GM21360 (cell line): ENCODE data around the gene GYG1.

ENCODE experiments used
- ATAC-seq: cut with Tn5 transposase; IDR thresholded peaks from one replicate; pipeline ENCODE4 v1.9.1; 2021; ENCODE audit warnings: mild to moderate bottlenecking, moderate library complexity; ENCODE audit not compliant: unreplicated experiment

Gene GYG1

GRCh38 chr3:148991219-148992026 lies at the start of gene GYG1:
GYG1 (plus strand) TSS chr3:148991540; CDS start chr3:148991641, 101 bp downstream.
- peak; percentile 91 for ATAC-seq

GRCh38 chr3:148943506-148944205 lies 47.7 kb upstream of the GYG1 start:
- peak; percentile 97 for ATAC-seq

- no peak for ATAC-seq
These were observed 46.2 kb upstream of the GYG1 start for GRCh38 chr3:148945116-148945515.

GRCh38 chr3:148948913-148949657 lies 42.3 kb upstream of the GYG1 start:
- no peak for ATAC-seq

GRCh38 chr3:148950806-148951205 lies 40.5 kb upstream of the GYG1 start:
- ATAC-seq, result no peak

- ATAC-seq, result no peak
These were observed 39.6 kb upstream of the GYG1 start for GRCh38 chr3:148951599-148952361.

GRCh38 chr3:148953094-148953493 lies 38.2 kb upstream of the GYG1 start:
- ATAC-seq, result no peak

- no peak for ATAC-seq
These were observed 36.4 kb upstream of the GYG1 start for GRCh38 chr3:148954981-148955380.

GRCh38 chr3:148955544-148956346 lies 35.6 kb upstream of the GYG1 start:
- ATAC-seq, result no peak

- no peak for ATAC-seq
These were observed 33.8 kb upstream of the GYG1 start for GRCh38 chr3:148957586-148957985.

- no peak for ATAC-seq
These were observed 32.6 kb upstream of the GYG1 start for GRCh38 chr3:148958696-148959095.

- no peak for ATAC-seq
These were observed 28.8 kb upstream of the GYG1 start for GRCh38 chr3:148962513-148962912.

- no peak for ATAC-seq
These were observed 26.5 kb upstream of the GYG1 start for GRCh38 chr3:148964809-148965208.

- no peak for ATAC-seq
These were observed 23.0 kb upstream of the GYG1 start for GRCh38 chr3:148968321-148968720.

- no peak for ATAC-seq
These were observed 21.1 kb upstream of the GYG1 start for GRCh38 chr3:148970271-148970670.

GRCh38 chr3:148971401-148972163 lies 19.8 kb upstream of the GYG1 start:
- ATAC-seq, result no peak

GRCh38 chr3:148974726-148975125 lies 16.6 kb upstream of the GYG1 start:
- no peak for ATAC-seq

GRCh38 chr3:148975248-148975647 lies 16.1 kb upstream of the GYG1 start:
- no peak for ATAC-seq

GRCh38 chr3:148975696-148976095 lies 15.6 kb upstream of the GYG1 start:
- no peak for ATAC-seq
